Naive thymus-derived CD4-positive, alpha-beta T cell (primary cell): ENCODE data around the gene TCF15. TPM values are rescaled to one million over a fixed set of nuclear protein-coding genes. Genes with fewer than 3 reads are reported as not detected.

ENCODE experiments used
- ATAC-seq: fragments of 150-1000 bp; cut with Tn5 transposase; 2 replicates; pipeline ENCODE4 v1.10.0; 2021; ENCODE audit warnings: mild to moderate bottlenecking, moderate library complexity
- CTCF ChIA-PET: fragments of 350-600 bp; sonication (Branson Sonifier 250); formaldehyde crosslinking; loops from one replicate; lab custom pipeline; 2021; ENCODE audit warnings: antibody characterized with exemption; lab: Charles Lee
- POLR2A ChIA-PET: fragments of 350-600 bp; sonication (Branson Sonifier 250); formaldehyde crosslinking; loops from one replicate; lab custom pipeline; 2021; ENCODE audit warnings: antibody characterized with exemption, inconsistent platforms; lab: Charles Lee
- DNase-seq, 9 donors: peaks; one replicate each; pipeline versions ENCODE4 v3.0.0 to v3.0.0-alpha.2; 2020 to 2022; ENCODE audit warnings: mixed read lengths in 1 of 9
- H3K27ac ChIP-seq: one replicate; pipeline ENCODE4 v1.7.0; 2013; ENCODE audit warnings: mild to moderate bottlenecking, low read depth, low read length, moderate library complexity
- H3K27me3 ChIP-seq, 2 donors: one replicate each; pipeline ENCODE4 v1.7.0; 2013; ENCODE audit warnings: low read length in 2 of 2, mild to moderate bottlenecking in 2 of 2, moderate library complexity in 2 of 2; ENCODE audit not compliant: control insufficient read depth in 2 of 2, insufficient read depth in 2 of 2
- H3K36me3 ChIP-seq, 3 experiments: 1 replicate in 2 of 3; 2 replicates in 1 of 3; pipeline ENCODE4 v1.7.0; 2013; ENCODE audit warnings: low read length in 3 of 3, mild to moderate bottlenecking in 3 of 3, moderate library complexity in 1 of 3; ENCODE audit not compliant: insufficient read depth in 3 of 3, control insufficient read depth in 2 of 3
- H3K4me1 ChIP-seq, 2 donors: one replicate each; pipeline ENCODE4 v1.7.0; 2013; ENCODE audit warnings: low read length in 2 of 2, mild to moderate bottlenecking in 2 of 2, moderate library complexity in 1 of 2; ENCODE audit not compliant: control insufficient read depth in 2 of 2, insufficient read depth in 2 of 2
- H3K4me3 ChIP-seq: 2 replicates; pipeline ENCODE4 v1.7.0; 2013; ENCODE audit warnings: mild to moderate bottlenecking, low read length
- H3K9me3 ChIP-seq, 3 experiments: 1 replicate in 2 of 3; 2 replicates in 1 of 3; pipeline ENCODE4 v1.7.0; 2013; ENCODE audit warnings: low read length in 3 of 3; ENCODE audit not compliant: control insufficient read depth in 2 of 3
- H3K27ac Mint-ChIP-seq, 9 donors: one replicate each; pipeline ENCODE4 v1.8.0; 2020 to 2022; ENCODE audit warnings: mixed read lengths in 9 of 9, mild to moderate bottlenecking in 8 of 9, moderate library complexity in 5 of 9, inconsistent platforms in 2 of 9
- H3K27me3 Mint-ChIP-seq, 5 donors: one replicate each; pipeline ENCODE4 v1.8.0; 2021 to 2022; ENCODE audit warnings: mixed read lengths in 5 of 5, mild to moderate bottlenecking in 1 of 5
- H3K36me3 Mint-ChIP-seq, 5 donors: one replicate each; pipeline ENCODE4 v1.8.0; 2020 to 2022; ENCODE audit warnings: mixed read lengths in 5 of 5, mild to moderate bottlenecking in 3 of 5, inconsistent platforms in 1 of 5
- H3K4me1 Mint-ChIP-seq, 7 donors: one replicate each; pipeline ENCODE4 v1.8.0; 2020 to 2022; ENCODE audit warnings: mixed read lengths in 7 of 7, mild to moderate bottlenecking in 3 of 7, inconsistent platforms in 1 of 7
- H3K4me3 Mint-ChIP-seq, 10 donors: one replicate each; pipeline ENCODE4 v1.8.0; 2020 to 2022; ENCODE audit warnings: mild to moderate bottlenecking in 10 of 10, mixed read lengths in 10 of 10, moderate library complexity in 6 of 10, inconsistent platforms in 2 of 10
- H3K9me3 Mint-ChIP-seq, 11 donors: one replicate each; pipeline ENCODE4 v1.8.0; 2020 to 2022; ENCODE audit warnings: mixed read lengths in 11 of 11, mild to moderate bottlenecking in 4 of 11, inconsistent platforms in 1 of 11, moderate library complexity in 1 of 11
- intact Hi-C, 2 donors: fragments of 100-400 bp; cut with micrococcal nuclease; formaldehyde crosslinking; loops; one replicate each; pipeline ENCODE4 v1.15.1; 2023
- polyA plus RNA-seq, 2 donors: library from polyadenylated mRNA; unstranded; fragments of 300-500 nt; fragmentation: Illumina TruSeq; gene quantifications; one replicate each; pipeline ENCODE4 v1.2.3, GENCODE V29; 2021
- total RNA-seq, 6 experiments: library from RNA in 5 of 6; stranded (reverse) in 5 of 6; gene quantifications; 1 replicate in 5 of 6; 2 replicates in 1 of 6; pipeline ENCODE4 v1.2.3 and lab custom pipeline; 2021 to 2026

TCF15 gene
- total and polyA plus RNA-seq, 7 experiments from 2014 or later, result not detected

DNA sequence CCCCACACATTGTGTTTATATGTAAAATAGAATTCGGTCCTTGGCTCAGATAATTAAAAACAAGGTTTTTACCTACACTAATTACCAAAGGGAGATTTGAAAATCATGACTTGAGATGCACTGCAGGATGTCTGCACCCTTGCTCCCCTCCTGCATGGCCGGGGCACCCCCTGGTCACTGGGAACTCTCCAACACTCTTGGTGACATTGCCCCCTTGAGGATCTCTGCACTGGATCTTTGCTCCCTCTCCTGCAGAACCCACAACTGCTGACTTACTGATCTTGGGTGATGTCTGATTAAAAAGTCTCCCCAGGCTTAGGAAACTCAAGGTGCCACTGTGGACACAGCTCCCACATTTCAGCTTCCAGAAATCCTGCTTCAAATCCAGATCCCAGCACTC is 49.4 kb downstream of the TCF15 start:
- intact Hi-C loops, result loop anchor here (1.0 to 2.0 kb wide), 4 partner anchors 85 to 179 kb away; no protein-coding TSS in a partner anchor
- CTCF ChIA-PET, result no interaction called here
- Histone ChIP-seq H3K4me1 (no peaks in the 10 kb centered on the region), H3K4me3 (no peak overlapping the region), H3K36me3 (no peaks in the 10 kb centered on the region), H3K27me3 (no peaks in the 10 kb centered on the region), H3K27ac (no peak overlapping the region), H3K9me3 (no peaks in the 10 kb centered on the region)
- Mint-ChIP-seq H3K27ac (no peak overlapping the region), H3K36me3 (no peaks in the 10 kb centered on the region), H3K4me3 (no peak overlapping the region), H3K9me3 (no peaks in the 10 kb centered on the region), H3K27me3 (peaks cover 15 to 17% (median 15%) of the 10 kb centered on the region in 5 donors), H3K4me1 (no peaks in the 10 kb centered on the region)
- ATAC-seq, result no peak
- POLR2A ChIA-PET, result no interaction called here
- DNase-seq, result no peak

DNA sequence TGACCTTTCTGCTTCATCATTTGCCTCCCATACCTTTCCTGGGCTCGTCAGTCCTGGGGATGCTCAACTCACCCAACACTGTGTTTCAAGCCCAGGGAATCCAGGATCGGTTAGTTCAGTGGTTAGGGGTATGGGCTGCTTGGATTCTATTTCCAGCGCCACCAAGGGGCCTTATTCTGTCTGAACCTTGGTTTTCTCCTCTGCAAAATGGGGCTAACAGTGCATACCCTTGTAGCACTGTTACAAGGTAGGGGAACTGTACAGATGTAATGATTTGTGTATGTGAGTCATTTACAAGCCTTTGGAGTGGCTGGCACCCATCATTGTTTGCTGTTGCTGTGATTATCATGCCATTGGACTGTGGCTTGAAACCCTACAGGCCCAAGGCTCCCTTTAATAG is 52.0 kb downstream of the TCF15 start:
- ChIA-PET POLR2A (no interaction called here), CTCF (no interaction called here)
- no peak overlapping the region for H3K27ac Mint-ChIP-seq
- H3K4me1 Mint-ChIP-seq, result no peaks in the 10 kb centered on the region
- ATAC-seq (no peak), DNase-seq (no peak)
- Histone ChIP-seq H3K9me3 (no peaks in the 10 kb centered on the region), H3K4me3 (no peak overlapping the region), H3K4me1 (no peaks in the 10 kb centered on the region), H3K36me3 (no peaks in the 10 kb centered on the region), H3K27me3 (peaks cover 0 to 3% of the 10 kb centered on the region in 2 donors), H3K27ac (no peak overlapping the region)
- no peak overlapping the region for H3K4me3 Mint-ChIP-seq
- no peaks in the 10 kb centered on the region for H3K9me3 Mint-ChIP-seq
- intact Hi-C loops, result no loop called here
- H3K36me3 Mint-ChIP-seq, result no peaks in the 10 kb centered on the region
- H3K27me3 Mint-ChIP-seq, result peaks cover 23 to 33% (median 30%) of the 10 kb centered on the region in 5 donors

DNA sequence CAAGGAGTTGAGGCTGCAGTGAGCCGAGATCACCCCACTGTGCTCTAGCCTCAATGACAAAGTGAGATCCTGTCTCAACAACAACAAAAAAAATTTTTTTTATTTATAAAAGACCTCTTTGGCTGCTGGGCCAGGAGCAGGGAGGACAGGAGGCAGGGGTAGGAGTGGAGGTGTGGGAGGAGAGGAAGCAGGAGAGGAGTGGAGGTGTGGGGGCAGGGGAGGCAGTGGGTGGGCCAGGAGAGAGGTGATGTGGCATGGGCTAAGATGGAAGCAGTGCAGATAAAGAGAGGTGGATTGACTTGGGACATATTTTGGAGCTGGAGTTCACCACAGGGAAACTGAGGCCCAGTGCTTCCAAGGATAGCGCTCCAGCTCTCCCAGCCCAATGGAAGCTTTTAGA is 53.1 kb downstream of the TCF15 start:
- no peaks in the 10 kb centered on the region for H3K9me3 ChIP-seq
- H3K36me3 ChIP-seq, result no peaks in the 10 kb centered on the region
- H3K27ac ChIP-seq, result no peak overlapping the region
- ChIA-PET POLR2A (interaction anchor here (0.6 kb wide), 1 partner anchor 37 kb away, joined by 3 read pairs; no protein-coding TSS in a partner anchor), CTCF (no interaction called here)
- no peaks in the 10 kb centered on the region for H3K9me3 Mint-ChIP-seq
- no peak overlapping the region for H3K27ac Mint-ChIP-seq
- no peak overlapping the region for H3K4me3 Mint-ChIP-seq
- no peaks in the 10 kb centered on the region for H3K4me1 Mint-ChIP-seq
- H3K36me3 Mint-ChIP-seq, result peaks cover 0 to 4% (median 0%) of the 10 kb centered on the region in 5 donors
- no peak for ATAC-seq
- no peak for DNase-seq
- H3K27me3 Mint-ChIP-seq, result peaks cover 27 to 40% (median 36%) of the 10 kb centered on the region in 5 donors
- H3K27me3 ChIP-seq, result peaks cover 0 to 3% of the 10 kb centered on the region in 2 donors
- no peaks in the 10 kb centered on the region for H3K4me1 ChIP-seq
- no peak overlapping the region for H3K4me3 ChIP-seq
- intact Hi-C loops, result no loop called here

DNA sequence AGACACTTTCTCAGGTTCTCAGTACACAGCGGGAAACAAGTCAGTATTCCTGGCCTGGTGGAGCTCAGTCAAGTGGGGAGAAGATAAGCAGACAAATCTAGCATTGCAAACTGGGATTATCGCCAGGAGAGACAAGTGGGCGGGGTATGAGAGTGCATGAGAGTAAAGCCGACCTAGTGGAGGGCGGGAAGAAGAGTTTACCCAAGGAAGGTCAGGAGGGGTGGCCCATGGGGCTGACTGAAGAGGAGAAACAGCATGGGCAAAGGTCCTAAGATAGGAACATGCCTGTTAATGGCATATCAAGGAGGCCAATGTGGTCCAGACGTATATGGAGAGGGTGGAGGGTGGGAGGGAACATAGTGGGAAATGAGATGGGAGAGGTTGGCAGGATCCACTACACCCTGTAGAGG is 54.1 kb downstream of the TCF15 start:
- Histone ChIP-seq H3K27me3 (peaks cover 0 to 3% of the 10 kb centered on the region in 2 donors), H3K4me1 (no peaks in the 10 kb centered on the region), H3K4me3 (no peak overlapping the region), H3K36me3 (no peaks in the 10 kb centered on the region), H3K9me3 (no peaks in the 10 kb centered on the region), H3K27ac (no peak overlapping the region)
- Mint-ChIP-seq H3K4me1 (no peaks in the 10 kb centered on the region), H3K27ac (no peak overlapping the region), H3K9me3 (no peaks in the 10 kb centered on the region), H3K4me3 (no peak overlapping the region), H3K27me3 (peaks cover 27 to 40% (median 37%) of the 10 kb centered on the region in 5 donors), H3K36me3 (peaks cover 0 to 4% (median 0%) of the 10 kb centered on the region in 5 donors)
- ChIA-PET CTCF (no interaction called here), POLR2A (no interaction called here)
- DNase-seq (no peak), ATAC-seq (no peak)
- intact Hi-C loops, result no loop called here

Other genes starting within 250 kb of the TCF15 start
- 10 to 100 TPM in 1 of 5 experiments, 1 to 10 TPM in 4; 2.4 to 27.7 (median 9.4) TPM for gene TRIB3, start 229.5 kb downstream of the TCF15 start, total RNA-seq
- gene TRIB3, start 229.5 kb downstream of the TCF15 start, polyA plus RNA-seq, result 10 to 100 TPM; 12.6 to 16.0 TPM
- 100 to 1,000 TPM in 1 of 5 experiments, 10 to 100 TPM in 4; 70.3 to 153 (median 96.9) TPM for gene RBCK1, start 202.0 kb downstream of the TCF15 start, total RNA-seq
- gene RBCK1, start 202.0 kb downstream of the TCF15 start, polyA plus RNA-seq, result 10 to 100 TPM; 80.1 to 98.1 TPM
- 10 to 100 TPM; 26.3 to 45.7 (median 35.4) TPM for gene TBC1D20, start 147.8 kb downstream of the TCF15 start, total RNA-seq
- 10 to 100 TPM; 19.9 to 24.3 TPM for gene TBC1D20, start 147.8 kb downstream of the TCF15 start, polyA plus RNA-seq
- 100 to 1,000 TPM in 1 of 5 experiments, 10 to 100 TPM in 4; 69.7 to 117 (median 90.8) TPM for gene CSNK2A1, start 66.5 kb downstream of the TCF15 start, total RNA-seq
- 10 to 100 TPM; 47.3 to 47.8 TPM for gene CSNK2A1, start 66.5 kb downstream of the TCF15 start, polyA plus RNA-seq
- 10 to 100 TPM in 1 of 5 experiments, 1 to 10 TPM in 2, under 1 TPM in 2; 0.61 to 14.8 (median 1.0) TPM for gene SRXN1, start 42.9 kb upstream of the TCF15 start, total RNA-seq
- gene SRXN1, start 42.9 kb upstream of the TCF15 start, polyA plus RNA-seq, result under 1 TPM; 0.12 to 0.17 TPM
- not detected for gene SCRT2, start 65.5 kb upstream of the TCF15 start, total RNA-seq
- not detected for gene SCRT2, start 65.5 kb upstream of the TCF15 start, polyA plus RNA-seq
- not detected for gene SLC52A3, start 158.2 kb upstream of the TCF15 start, total RNA-seq
- gene SLC52A3, start 158.2 kb upstream of the TCF15 start, polyA plus RNA-seq, result not detected
- 10 to 100 TPM; 10.9 to 47.4 (median 23.7) TPM for gene FAM110A, start 223.4 kb upstream of the TCF15 start, total RNA-seq
- 10 to 100 TPM in 1 of 2 donors, 1 to 10 TPM in 1; 6.6 to 11.9 TPM for gene FAM110A, start 223.4 kb upstream of the TCF15 start, polyA plus RNA-seq